Activated CD8-positive, alpha-beta T cell treated with anti-CD3 and anti-CD28 coated beads, Interleukin-2, amount 10 ng/mL, durations not matched to agents 7 days and 5 days (primary cell): ENCODE data around the gene PLD1. TPM values are rescaled to one million over a fixed set of nuclear protein-coding genes. Genes with fewer than 3 reads are reported as not detected.

ENCODE experiments used
- ATAC-seq: fragments of 150-1000 bp; cut with Tn5 transposase; one replicate; pipeline ENCODE4 v1.10.0; 2021; ENCODE audit warnings: moderate library complexity
- CTCF ChIA-PET: fragments of 350-600 bp; sonication (Branson Sonifier 250); formaldehyde crosslinking; loops from one replicate; lab custom pipeline; 2021; ENCODE audit warnings: antibody characterized with exemption; lab: Charles Lee
- POLR2A ChIA-PET: fragments of 350-600 bp; sonication (Branson Sonifier 250); formaldehyde crosslinking; loops from one replicate; lab custom pipeline; 2021; ENCODE audit warnings: antibody characterized with exemption; lab: Charles Lee
- DNase-seq: peaks from one replicate; pipeline ENCODE4 v3.0.0-alpha.2; 2020
- H3K27ac Mint-ChIP-seq: one replicate; pipeline ENCODE4 v1.8.0; 2021; ENCODE audit warnings: mild to moderate bottlenecking, mixed read lengths
- H3K27me3 Mint-ChIP-seq: one replicate; pipeline ENCODE4 v1.8.0; 2021; ENCODE audit warnings: low read depth, mixed read lengths
- H3K36me3 Mint-ChIP-seq: one replicate; pipeline ENCODE4 v1.8.0; 2021; ENCODE audit warnings: low read depth, mixed read lengths
- H3K4me1 Mint-ChIP-seq: one replicate; pipeline ENCODE4 v1.8.0; 2021; ENCODE audit warnings: low read depth, mixed read lengths
- H3K4me3 Mint-ChIP-seq: one replicate; pipeline ENCODE4 v1.8.0; 2021; ENCODE audit warnings: mild to moderate bottlenecking, mixed read lengths
- H3K9me3 Mint-ChIP-seq: one replicate; pipeline ENCODE4 v1.8.0; 2022; ENCODE audit warnings: mixed read lengths; ENCODE audit not compliant: insufficient read depth
- total RNA-seq, 2 experiments: library from RNA; stranded (reverse); gene quantifications; one replicate each; pipeline ENCODE4 v1.2.3, GENCODE V29; 2021

PLD1 gene
- total RNA-seq, 2 experiments from 2014 or later = 0.29 to 1.1 TPM

- Mint-ChIP-seq H3K4me1 (peaks cover 24% of the 10 kb centered on the region), H3K27me3 (no peaks in the 10 kb centered on the region), H3K36me3 (peaks cover 5% of the 10 kb centered on the region), H3K27ac (no peak overlapping the region), H3K4me3 (no peak overlapping the region), H3K9me3 (no peaks in the 10 kb centered on the region)
- DNase-seq (no peak), ATAC-seq (no peak)
- POLR2A ChIA-PET = interaction anchor here (1.0 kb wide), 1 partner anchor 63 kb away, joined by 3 read pairs; no protein-coding TSS in a partner anchor
- CTCF ChIA-PET = no interaction called here
Measured at GRCh38 chr3:171556574-171557145, 253.6 kb downstream of the PLD1 start.

GRCh38 chr3:171556148-171556547 is 254.1 kb downstream of the PLD1 start:
- no peaks in the 10 kb centered on the region for H3K27me3 Mint-ChIP-seq
- POLR2A ChIA-PET = interaction anchor here (1.0 kb wide), 1 partner anchor 63 kb away, joined by 3 read pairs; no protein-coding TSS in a partner anchor
- peaks cover 19% of the 10 kb centered on the region for H3K4me1 Mint-ChIP-seq
- CTCF ChIA-PET = no interaction called here
- no peak overlapping the region for H3K4me3 Mint-ChIP-seq
- H3K9me3 Mint-ChIP-seq = no peaks in the 10 kb centered on the region
- DNase-seq (no peak), ATAC-seq (no peak)
- peaks cover 5% of the 10 kb centered on the region for H3K36me3 Mint-ChIP-seq
- no peak overlapping the region for H3K27ac Mint-ChIP-seq

GRCh38 chr3:171553086-171553485 is 257.2 kb downstream of the PLD1 start:
- CTCF ChIA-PET = no interaction called here
- H3K4me1 Mint-ChIP-seq = peaks cover 6% of the 10 kb centered on the region
- DNase-seq (no peak), ATAC-seq (no peak)
- H3K4me3 Mint-ChIP-seq = no peak overlapping the region
- H3K9me3 Mint-ChIP-seq = no peaks in the 10 kb centered on the region
- peaks cover 5% of the 10 kb centered on the region for H3K36me3 Mint-ChIP-seq
- POLR2A ChIA-PET = interaction anchor here (0.6 kb wide), 1 partner anchor 43 kb away, joined by 3 read pairs; no protein-coding TSS in a partner anchor
- no peak overlapping the region for H3K27ac Mint-ChIP-seq
- H3K27me3 Mint-ChIP-seq = no peaks in the 10 kb centered on the region

- no peak overlapping the region for H3K4me3 Mint-ChIP-seq
- CTCF ChIA-PET = no interaction called here
- no peaks in the 10 kb centered on the region for H3K27me3 Mint-ChIP-seq
- H3K9me3 Mint-ChIP-seq = no peaks in the 10 kb centered on the region
- ATAC-seq = no peak
- peaks cover 5% of the 10 kb centered on the region for H3K36me3 Mint-ChIP-seq
- POLR2A ChIA-PET = interaction anchor here (0.6 kb wide), 1 partner anchor 42 kb away, joined by 3 read pairs; no protein-coding TSS in a partner anchor
- peaks cover 3% of the 10 kb centered on the region for H3K4me1 Mint-ChIP-seq
- H3K27ac Mint-ChIP-seq = no peak overlapping the region
- no peak for DNase-seq
Measured at GRCh38 chr3:171552531-171552930, 257.8 kb downstream of the PLD1 start.

- POLR2A ChIA-PET = no interaction called here
Measured at GRCh38 chr3:171551296-171551695, 259.0 kb downstream of the PLD1 start.

More at GRCh38 chr3:171551296-171551695, 259.0 kb downstream of the PLD1 start:
- H3K27me3 Mint-ChIP-seq = no peaks in the 10 kb centered on the region
- no peak overlapping the region for H3K27ac Mint-ChIP-seq
- H3K36me3 Mint-ChIP-seq = peaks cover 5% of the 10 kb centered on the region
- no peak for ATAC-seq
- CTCF ChIA-PET = interaction anchor here (1.9 kb wide), 1 partner anchor 15 kb away, joined by 6 read pairs; no protein-coding TSS in a partner anchor
- no peaks in the 10 kb centered on the region for H3K4me1 Mint-ChIP-seq
- H3K9me3 Mint-ChIP-seq = no peaks in the 10 kb centered on the region
- no peak overlapping the region for H3K4me3 Mint-ChIP-seq
- no peak for DNase-seq

Other genes starting within 250 kb of the PLD1 start
- not detected for gene TMEM212, start 32.9 kb upstream of the PLD1 start, total RNA-seq
- 10 to 100 TPM; 11.5 to 12.3 TPM for gene FNDC3B, start 229.1 kb upstream of the PLD1 start, total RNA-seq